Measurements from ENCODE around the gene ZNF789.
"Not testable (repeated sequence)": the region's sequence is repeated elsewhere in the genome, so short reads cannot be mapped to it uniquely, and the experiment has no call there.

Gene ZNF789

GRCh38 chr7:99459087-99459486, 13.6 kb upstream of the ZNF789 start:
- DNase-seq = no peak

GRCh38 chr7:99460651-99461050, 12.0 kb upstream of the ZNF789 start:
- DNase-seq = no peak

- no peak for DNase-seq
Measured at GRCh38 chr7:99461221-99461620, 11.5 kb upstream of the ZNF789 start.

GRCh38 chr7:99465421-99465768, 7.3 kb upstream of the ZNF789 start:
- no peak for DNase-seq

GRCh38 chr7:99468336-99468918, 4.3 kb upstream of the ZNF789 start:
- DNase-seq = no peak

- DNase-seq = no peak
Measured at GRCh38 chr7:99469381-99470065, 3.2 kb upstream of the ZNF789 start.

- no peak for DNase-seq
Measured at GRCh38 chr7:99473315-99473596, 566 bp downstream of the ZNF789 start.

- no peak for DNase-seq
Measured at GRCh38 chr7:99476107-99476506, 3.4 kb downstream of the ZNF789 start.

GRCh38 chr7:99478464-99479440, 6.1 kb downstream of the ZNF789 start:
- DNase-seq = no peak

GRCh38 chr7:99485094-99485493, 12.4 kb downstream of the ZNF789 start:
- no peak for DNase-seq

GRCh38 chr7:99489235-99489634, 16.5 kb downstream of the ZNF789 start:
- DNase-seq = no peak

GRCh38 chr7:99490878-99491277, 18.2 kb downstream of the ZNF789 start:
- DNase-seq = no peak

- DNase-seq = no peak
Measured at GRCh38 chr7:99493823-99494222, 21.1 kb downstream of the ZNF789 start.

GRCh38 chr7:99497766-99498545, 25.3 kb downstream of the ZNF789 start:
- no peak for DNase-seq

- DNase-seq = no peak
Measured at GRCh38 chr7:99498546-99498944, 25.9 kb downstream of the ZNF789 start.

- DNase-seq = no peak
Measured at GRCh38 chr7:99499371-99499720, 26.7 kb downstream of the ZNF789 start.

GRCh38 chr7:99499721-99500636, 27.3 kb downstream of the ZNF789 start, which contains the start of gene ZNF394:
Gene ZNF394, minus strand, starts transcription at chr7:99500281. Its CDS starts 188 bp downstream, at chr7:99500093.
- DNase-seq = peak; percentile 94

- no peak for DNase-seq
Measured at GRCh38 chr7:99500637-99501009, 27.9 kb downstream of the ZNF789 start.

- not testable (repeated sequence) for DNase-seq
Measured at GRCh38 chr7:99501236-99501635, 28.5 kb downstream of the ZNF789 start.

GRCh38 chr7:99504281-99504602, 31.6 kb downstream of the ZNF789 start:
- peak; percentile 99 for DNase-seq

GRCh38 chr7:99504603-99505323, 32.1 kb downstream of the ZNF789 start, which contains the start of gene ZKSCAN5:
Gene ZKSCAN5, plus strand, starts transcription at chr7:99504662. Its CDS starts 1,383 bp downstream, at chr7:99506045.
- peak; percentile 93 for DNase-seq

- DNase-seq = no peak
Measured at GRCh38 chr7:99505324-99505662, 32.6 kb downstream of the ZNF789 start.

All from NCI-H1092 (cell line).